Right lobe of liver (tissue), 4 donors: Measurements from ENCODE around the gene COMP.

Source experiments
- CTCF ChIP-seq, 4 donors: fragments of 200-600 bp in 3 of 4; fragments of 450-650 bp in 1 of 4; IDR thresholded peaks; one replicate each; pipeline versions ENCODE4 v1.5.1 to v1.8.0; 2016 to 2022; ENCODE audit warnings: antibody characterized with exemption in 4 of 4, mild to moderate bottlenecking in 2 of 4
- POLR2A ChIP-seq: fragments of 450-650 bp; IDR thresholded peaks from one replicate; pipeline ENCODE4 v1.6.1; 2017; ENCODE audit warnings: antibody characterized with exemption, mild to moderate bottlenecking
- donor health status: DM: no; HTN: no; CAD: no.
- donor health status: DM: no; HTN: no; CAD: no.
- donor health status: DM: no; HTN: yes; CAD: no.

- TF ChIP-seq POLR2A (no peak), CTCF (IDR thresholded peaks at IDR 0.05) (no peak)
These were observed 49.7 kb downstream of the COMP start for GRCh38 chr19:18741124-18742121.
